ENCODE measurements around the gene KRT83.
"Not testable (repeated sequence)": the region's sequence is repeated elsewhere in the genome, so short reads cannot be mapped to it uniquely, and the experiment has no call there.

KRT83 gene

GRCh38 chr12:52287816-52288805 lies 33.1 kb downstream of the KRT83 start:
- not testable (repeated sequence) for DNase-seq (ENCODE audit: low read depth in 2 of 3, low spot score in 1 of 3)

GRCh38 chr12:52286857-52287785 lies 34.1 kb downstream of the KRT83 start:
- not testable (repeated sequence) for DNase-seq (ENCODE audit: low read depth in 2 of 3, low spot score in 1 of 3)

- DNase-seq (ENCODE audit: low read depth in 2 of 3, low spot score in 1 of 3): no peak
These were observed 35.2 kb downstream of the KRT83 start for GRCh38 chr12:52285851-52286530.

GRCh38 chr12:52285172-52285745 lies 35.9 kb downstream of the KRT83 start:
- no peak for DNase-seq (ENCODE audit: low read depth in 2 of 3, low spot score in 1 of 3)

GRCh38 chr12:52284562-52285171 lies 36.5 kb downstream of the KRT83 start:
- no peak for DNase-seq (ENCODE audit: low read depth in 2 of 3, low spot score in 1 of 3)

GRCh38 chr12:52280796-52281560 lies 40.2 kb downstream of the KRT83 start:
- no peak for DNase-seq (ENCODE audit: low read depth in 2 of 3, low spot score in 1 of 3)

- DNase-seq (ENCODE audit: low read depth in 2 of 3, low spot score in 1 of 3): no peak
These were observed 40.8 kb downstream of the KRT83 start for GRCh38 chr12:52280319-52280795.

- DNase-seq (ENCODE audit: low read depth in 2 of 3, low spot score in 1 of 3): no peak
These were observed 41.5 kb downstream of the KRT83 start for GRCh38 chr12:52279422-52280318.

GRCh38 chr12:52278575-52279421 lies 42.4 kb downstream of the KRT83 start:
- peak; percentile 49 to 72 (median 61) for DNase-seq (ENCODE audit: low read depth in 2 of 3, low spot score in 1 of 3)

GRCh38 chr12:52277486-52278245 lies 43.5 kb downstream of the KRT83 start:
- no peak for DNase-seq (ENCODE audit: low read depth in 2 of 3, low spot score in 1 of 3)

GRCh38 chr12:52275686-52276085 lies 45.5 kb downstream of the KRT83 start:
- no peak for DNase-seq (ENCODE audit: low read depth in 2 of 3, low spot score in 1 of 3)

GRCh38 chr12:52274521-52275120 lies 46.6 kb downstream of the KRT83 start, which contains the start of gene KRT86:
KRT86 (plus strand) TSS chr12:52274645; CDS start chr12:52301917, 27,272 bp downstream.
- no peak for DNase-seq (ENCODE audit: low read depth in 2 of 3, low spot score in 1 of 3)

- DNase-seq (ENCODE audit: low read depth in 2 of 3, low spot score in 1 of 3): no peak
These were observed 50.0 kb downstream of the KRT83 start for GRCh38 chr12:52271158-52271557.

- no peak for DNase-seq (ENCODE audit: low read depth in 2 of 3, low spot score in 1 of 3)
These were observed 50.6 kb downstream of the KRT83 start for GRCh38 chr12:52270541-52271070.

GRCh38 chr12:52268212-52268611 lies 53.0 kb downstream of the KRT83 start:
- DNase-seq (ENCODE audit: low read depth in 2 of 3, low spot score in 1 of 3): no peak

- DNase-seq (ENCODE audit: low read depth in 2 of 3, low spot score in 1 of 3): no peak
These were observed 53.5 kb downstream of the KRT83 start for GRCh38 chr12:52267699-52268098.
